GM21529 (cell line): ENCODE measurements around the gene ORM2.

Source experiments
- ATAC-seq: cut with Tn5 transposase; IDR thresholded peaks from one replicate; pipeline ENCODE4 v1.9.1; 2021; ENCODE audit not compliant: unreplicated experiment

ORM2 gene

DNA sequence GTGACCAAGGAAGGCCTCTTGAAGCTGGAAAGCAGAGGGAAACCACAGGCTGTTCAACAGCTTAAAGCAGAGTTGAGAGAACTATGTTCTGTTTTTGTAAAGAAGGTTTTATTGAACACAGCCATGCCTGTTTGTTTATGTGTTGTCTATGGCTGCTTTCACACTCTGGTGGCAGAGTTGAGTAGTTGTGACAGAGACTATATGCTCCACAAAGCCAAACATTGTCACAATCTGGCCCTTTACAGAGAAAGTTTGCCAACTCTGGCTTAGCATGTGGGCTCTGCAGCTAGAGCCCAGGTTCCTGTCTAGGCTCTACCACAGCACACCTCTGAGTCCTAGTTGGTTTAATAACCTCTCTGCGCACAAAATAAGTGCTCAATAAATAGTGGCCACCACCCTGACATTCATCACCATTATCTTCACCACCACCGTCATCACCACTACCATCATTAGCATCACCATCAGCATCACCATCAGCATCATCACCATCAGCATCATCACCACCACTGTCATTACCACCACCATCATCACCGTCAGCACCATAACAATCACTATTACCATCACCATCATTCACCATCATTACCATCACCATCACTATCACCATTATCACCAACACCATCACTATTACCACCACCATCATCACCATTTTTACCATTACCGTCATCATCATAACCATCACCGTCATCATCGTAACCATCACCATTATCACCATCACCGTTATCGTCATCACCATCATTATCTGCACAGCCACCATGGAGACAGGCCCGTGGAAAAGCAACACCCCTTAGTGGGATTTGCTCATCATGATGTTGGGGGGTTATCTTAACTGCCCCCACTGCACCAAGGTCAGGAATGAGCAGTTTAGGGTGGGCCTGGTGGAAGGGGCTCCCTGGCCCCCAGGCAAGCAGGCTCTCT, 39.8 kb downstream of the ORM2 start:
- ATAC-seq: no peak

DNA sequence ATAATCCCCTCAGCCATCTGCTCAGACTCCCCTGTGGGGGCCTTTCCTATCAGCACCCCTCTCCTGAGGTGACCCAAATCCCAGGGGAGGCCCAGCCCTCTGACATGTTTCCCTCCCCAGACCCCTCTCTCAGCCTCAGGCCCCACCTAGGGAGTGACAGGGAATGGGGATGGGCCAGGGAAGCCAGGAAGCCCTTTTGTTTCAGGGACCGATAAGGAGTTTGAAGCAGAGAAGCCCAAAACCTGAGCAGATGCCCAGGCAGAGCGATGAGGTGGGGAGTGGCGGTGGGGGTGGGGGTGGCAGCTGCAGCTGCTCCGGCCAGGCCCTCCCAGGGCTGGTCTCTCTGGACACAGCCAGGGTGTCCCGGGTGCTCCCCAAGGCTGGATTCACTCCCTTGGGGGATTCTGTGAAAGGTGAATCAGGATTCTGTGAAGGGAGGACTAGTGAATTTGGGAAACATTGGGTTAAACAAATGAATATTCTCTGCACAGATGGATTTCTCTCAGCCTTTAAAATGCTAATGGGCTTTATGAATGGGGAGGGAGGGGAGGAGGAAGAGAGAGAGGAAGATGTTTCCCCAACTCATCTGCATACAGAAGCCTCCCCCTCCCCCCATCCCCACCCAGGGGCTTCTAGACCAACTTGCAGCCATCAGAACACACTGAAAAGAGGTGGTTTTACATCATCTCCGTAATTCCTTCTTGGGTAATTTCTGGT, 40.7 kb downstream of the ORM2 start:
- ATAC-seq: no peak

DNA sequence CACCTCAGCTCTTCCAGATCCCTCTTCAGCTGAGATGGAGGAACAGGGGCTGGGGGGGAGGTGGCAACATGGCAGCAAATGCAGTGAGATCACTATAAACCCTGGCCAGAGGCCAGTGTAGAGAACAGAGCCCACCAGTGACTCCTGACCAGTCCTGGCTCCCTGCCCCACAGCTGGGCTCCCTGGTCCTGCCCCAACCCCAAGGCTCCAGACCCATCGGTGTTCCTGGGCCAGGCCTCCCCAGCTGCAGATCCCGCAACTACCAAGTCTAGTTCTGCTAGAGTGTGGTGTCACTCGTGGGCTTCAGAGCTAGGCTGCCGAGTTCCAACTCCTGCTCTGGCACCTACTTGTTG, 41.3 kb downstream of the ORM2 start:
- no peak for ATAC-seq

DNA sequence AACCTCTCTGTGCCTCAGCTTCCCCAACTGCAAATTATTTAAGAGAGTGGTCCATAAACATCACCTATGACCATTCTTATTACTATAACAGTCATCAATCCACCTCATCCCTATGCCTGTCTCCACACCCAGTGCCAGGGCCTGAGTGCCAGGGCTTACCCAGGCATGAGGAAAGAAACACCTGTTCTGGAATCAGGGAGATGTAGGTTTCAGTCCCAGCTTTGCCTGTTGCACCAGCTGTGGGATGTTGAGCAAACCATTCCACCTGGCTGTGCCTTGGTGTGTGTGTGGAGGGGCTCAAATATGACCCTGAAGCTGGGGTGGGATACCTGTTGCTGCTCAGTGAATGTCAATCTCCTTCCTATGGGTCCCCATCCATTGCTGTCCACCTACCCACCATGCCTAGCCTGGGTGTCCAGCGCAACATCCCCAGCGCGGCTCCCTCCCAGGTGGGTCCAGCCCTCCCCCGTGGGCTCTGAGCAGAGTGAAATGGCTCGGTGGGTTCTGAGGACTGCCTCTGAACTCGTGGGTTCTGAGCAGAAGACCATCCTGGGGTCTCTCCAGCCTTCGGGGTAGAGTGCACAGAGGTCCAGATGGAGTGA, 41.8 kb downstream of the ORM2 start:
- no peak for ATAC-seq

DNA sequence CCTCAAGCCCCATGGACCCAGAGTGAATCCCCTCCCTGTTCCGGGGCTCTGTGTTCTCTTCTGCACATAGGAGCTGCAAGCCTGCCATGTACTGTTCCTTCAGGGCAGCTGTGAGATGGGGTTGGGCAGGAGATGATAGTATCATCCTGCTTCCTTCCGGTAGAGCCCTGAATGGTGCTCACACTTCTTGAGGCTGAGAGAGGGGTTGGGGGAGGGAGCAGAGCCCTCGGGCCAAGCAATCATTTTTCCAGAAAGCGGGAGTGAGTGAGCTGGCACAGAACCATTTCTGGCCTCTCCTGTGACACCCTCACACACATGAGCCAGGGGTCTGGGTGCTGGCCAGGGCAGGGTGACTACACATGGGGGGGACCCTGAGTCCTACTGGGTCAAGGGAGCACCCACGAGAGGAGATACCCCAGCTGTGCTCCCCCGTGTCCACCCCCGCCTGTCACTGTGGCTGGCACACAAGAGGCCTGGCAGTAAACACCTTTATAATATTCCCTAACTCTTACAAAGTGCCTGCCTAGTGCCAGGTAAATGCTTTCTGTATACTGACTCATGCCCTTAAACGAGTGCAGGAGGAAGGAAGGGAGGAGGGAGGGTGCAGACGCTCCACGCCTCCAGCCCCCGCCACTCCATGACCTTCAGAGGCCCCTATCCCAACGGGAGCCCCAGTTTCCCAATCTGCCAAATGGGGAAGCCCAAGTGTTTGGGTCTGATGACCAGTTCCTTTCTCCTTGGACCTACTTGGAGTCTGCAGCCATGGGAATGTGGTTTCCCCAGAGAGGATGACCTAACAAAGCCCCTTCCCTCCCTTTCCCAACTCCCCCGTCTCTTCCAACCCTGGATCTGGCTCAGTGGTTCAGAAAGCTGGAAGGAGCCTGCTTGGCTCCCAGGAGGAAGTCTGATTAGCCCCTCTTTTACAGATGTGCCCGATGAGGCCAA, 42.6 kb downstream of the ORM2 start:
- ATAC-seq: peak; percentile 23

DNA sequence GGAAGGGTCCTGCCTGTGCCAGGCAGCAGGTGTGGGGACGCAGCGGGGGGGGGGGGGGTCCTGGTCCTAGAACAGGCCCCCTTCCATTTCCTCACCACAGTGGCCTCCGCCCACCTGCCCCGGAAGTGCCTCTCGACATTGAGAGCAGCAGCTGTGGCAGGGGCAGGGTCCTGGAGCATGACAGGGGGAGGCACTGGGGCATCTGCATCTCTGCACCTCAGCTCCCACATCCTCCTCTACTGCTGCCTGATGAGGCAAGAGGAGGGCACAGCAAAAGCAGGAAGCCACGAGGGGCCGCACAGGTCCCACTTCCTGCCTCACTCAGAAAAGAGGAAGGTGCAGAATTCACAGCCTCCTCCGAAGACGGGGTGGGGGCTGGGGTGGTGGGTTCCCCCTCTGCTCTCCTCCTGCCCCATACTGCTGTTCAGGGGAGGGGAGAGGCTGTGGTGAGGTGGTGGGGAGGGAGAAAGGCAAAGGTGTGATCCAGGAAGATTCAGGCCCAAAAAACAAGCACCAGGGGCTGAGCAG, 43.3 kb downstream of the ORM2 start:
- ATAC-seq: peak; percentile 94

DNA sequence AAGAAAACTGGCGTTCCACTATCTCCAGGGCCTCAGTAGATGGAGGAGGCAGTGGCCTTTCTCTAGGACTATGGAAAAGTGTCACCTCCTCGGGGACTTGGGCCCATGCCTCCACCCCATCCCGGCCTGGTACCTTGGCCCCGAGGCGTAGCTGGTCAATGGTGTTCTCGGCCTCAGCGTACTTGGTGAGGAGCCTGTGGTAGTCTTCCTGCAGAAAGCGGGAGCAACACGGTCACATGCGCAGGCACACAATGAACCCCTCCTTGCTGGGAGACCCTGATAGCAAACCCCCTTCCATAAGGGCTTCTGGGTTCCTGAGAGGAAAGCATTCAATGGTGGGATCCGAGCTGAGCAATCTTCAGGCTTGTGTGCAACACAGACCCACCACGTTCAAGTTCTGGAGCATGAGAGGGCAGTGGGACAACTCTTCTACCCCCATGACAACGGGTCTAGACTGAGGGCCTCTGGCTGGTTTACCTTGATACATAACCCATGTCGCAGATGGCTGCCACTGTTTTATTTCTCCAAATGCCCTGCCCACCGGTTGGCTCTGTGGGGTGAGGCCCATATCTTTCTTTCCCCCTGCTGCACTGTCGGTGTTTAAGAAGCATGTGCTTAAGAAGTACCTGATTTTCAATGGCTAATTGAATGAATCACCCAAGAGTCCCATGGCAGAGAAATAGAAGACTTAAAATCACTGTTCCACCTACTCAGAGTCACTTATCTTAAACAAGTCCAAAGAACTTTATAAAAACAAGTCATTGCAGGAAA, 44.5 kb downstream of the ORM2 start:
- no peak for ATAC-seq

DNA sequence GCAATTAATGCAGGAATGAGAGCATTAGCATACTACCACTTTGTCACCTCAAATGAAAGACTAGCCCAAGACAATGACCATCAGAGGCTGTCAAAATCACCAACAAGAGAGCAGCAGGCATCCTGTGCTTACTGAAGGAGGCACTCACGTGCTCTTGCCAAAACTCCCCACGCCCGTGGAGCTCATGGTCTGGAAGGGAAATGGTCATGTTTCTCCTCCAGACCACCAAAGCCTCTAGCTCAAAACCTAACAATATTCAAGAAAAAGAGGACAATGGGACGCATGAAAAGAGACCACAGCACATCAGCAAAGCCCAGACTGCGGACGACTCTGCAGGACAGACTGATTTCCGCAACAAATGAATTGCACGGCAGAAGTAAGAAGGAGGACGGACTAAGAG, 45.3 kb downstream of the ORM2 start:
- no peak for ATAC-seq

DNA sequence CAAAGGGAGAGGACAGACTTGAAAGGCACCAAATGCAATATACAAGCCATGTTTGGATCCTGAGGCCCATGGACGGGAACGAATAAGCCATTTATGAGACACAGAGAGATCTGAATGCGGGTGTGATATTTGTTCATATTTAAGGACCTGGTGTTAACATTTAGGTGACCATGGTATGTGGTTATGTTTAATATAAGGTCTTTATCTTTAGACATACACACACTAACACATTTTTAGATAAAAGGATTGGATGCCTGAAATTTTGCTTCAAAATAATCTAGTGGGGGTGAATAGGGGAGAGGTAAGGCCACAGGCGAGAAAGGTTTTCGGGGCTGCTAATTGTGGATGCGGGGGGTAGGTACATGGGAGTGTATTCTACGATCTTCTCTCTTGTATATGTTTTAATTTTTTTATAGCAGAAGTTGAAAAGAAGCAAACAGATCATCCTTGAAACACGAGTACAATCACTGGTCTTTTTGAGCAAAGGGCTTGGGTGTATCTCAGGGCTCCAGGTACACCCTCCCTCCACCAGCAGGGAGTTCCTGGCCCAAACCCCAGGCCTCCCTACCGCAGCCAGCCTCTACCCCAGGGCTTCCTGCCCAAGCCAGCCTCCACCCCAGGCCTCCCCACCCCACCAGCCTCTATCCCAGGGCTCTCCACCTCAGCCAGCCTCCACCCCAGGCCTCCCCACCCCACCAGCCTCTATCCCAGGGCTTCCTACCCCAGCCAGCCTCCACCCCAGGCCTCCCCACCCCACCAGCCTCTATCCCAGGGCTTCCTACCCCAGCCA, 45.9 kb downstream of the ORM2 start:
- ATAC-seq: no peak

DNA sequence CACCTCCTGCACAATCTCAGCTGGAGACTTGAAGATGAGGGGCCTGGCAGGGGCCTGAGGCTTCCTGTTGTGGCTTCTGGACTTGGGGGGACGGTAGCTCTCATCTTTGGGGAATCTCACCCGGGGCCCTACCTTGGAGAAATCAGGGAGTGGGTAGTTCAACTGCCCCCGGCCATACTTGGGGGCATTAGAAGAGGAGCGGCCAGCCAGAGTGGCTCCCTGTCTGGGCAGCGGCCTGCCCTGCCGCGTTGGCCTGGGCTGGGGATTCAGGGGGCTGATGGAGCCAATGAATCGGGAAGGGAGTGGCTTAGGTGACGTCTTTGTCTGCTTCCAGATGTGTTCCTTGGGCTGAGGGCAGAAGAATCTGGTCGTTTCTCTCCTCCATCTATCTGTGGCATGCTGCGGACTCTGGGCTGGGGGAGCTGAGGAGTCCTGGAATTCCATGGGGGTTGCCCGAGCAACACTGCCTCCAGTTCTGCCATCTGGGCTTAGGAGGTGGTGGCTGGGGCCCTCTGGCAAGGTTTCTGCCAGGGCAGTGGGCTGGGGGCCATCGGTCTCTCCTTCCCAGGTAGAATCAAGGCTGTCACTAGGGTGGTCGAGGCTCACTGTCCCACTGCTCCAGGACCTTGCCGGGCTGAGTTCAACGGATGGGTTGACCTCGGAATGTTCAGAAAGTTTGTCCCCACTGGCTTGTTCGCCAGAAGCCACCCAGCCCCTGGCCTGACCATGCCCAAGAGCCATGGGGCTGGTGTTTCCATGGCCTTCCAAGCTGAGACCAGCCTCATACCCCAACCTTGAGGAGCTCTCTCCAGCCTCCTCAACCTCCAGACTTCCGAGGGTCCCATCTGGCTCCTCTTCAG, 47.1 kb downstream of the ORM2 start:
- no peak for ATAC-seq

DNA sequence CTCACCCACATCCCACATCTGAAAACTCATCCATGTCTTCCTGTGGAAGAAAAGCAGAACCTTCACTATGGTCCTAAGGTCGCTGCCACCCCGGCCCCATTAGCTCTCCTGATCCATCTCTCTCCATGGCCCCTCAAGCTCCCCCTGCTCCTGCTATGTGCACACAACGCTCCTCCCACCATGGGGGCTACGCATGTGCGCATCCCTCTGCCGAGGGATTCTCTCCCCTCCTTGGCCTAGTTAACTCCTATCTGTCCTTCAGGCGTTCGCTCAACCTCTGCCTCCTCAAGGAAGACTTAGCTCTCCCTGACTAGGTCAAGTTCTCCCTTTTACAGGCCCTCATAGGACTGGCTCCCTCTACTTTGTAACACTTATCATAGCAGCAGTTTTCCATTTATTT, 48.3 kb downstream of the ORM2 start:
- no peak for ATAC-seq

DNA sequence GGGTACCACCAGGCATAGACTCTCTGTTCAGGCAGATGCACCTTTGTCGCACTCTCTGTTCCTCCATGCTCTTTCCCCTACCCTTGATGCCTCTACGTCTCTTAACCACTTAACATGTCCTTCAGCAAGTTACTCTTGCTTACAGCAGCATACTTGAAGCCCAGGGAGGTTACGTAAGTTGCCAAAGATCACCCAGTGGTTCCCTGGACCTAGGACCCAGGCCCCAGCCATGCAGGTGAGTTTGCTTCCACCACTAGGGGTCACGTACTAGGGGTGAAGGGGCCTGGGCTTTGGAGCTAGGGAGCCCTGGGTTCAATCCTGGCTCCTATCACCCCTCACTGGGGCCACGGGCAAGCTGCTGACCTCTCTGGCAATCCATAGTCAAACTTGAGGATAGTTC, 49.2 kb downstream of the ORM2 start:
- ATAC-seq: no peak
